A549 (cell line): ENCODE data around the gene LRRC7. TPM values are rescaled to one million over a fixed set of nuclear protein-coding genes. Genes with fewer than 3 reads are reported as not detected.

Experiments used
- ATAC-seq, 2 experiments: fragments of 200-7000 bp in 1 of 2; fragments of >200 bp in 1 of 2; cut with Nextera tagmentation in 1 of 2; cut with Tn5 transposase in 1 of 2; 3 replicates each; pipeline versions ENCODE4 v1.8.0 to v1.9.1; 2018 to 2020; ENCODE audit warnings: mild to moderate bottlenecking in 1 of 2, moderate library complexity in 1 of 2
- CTCF ChIA-PET: fragments of 300-600 bp; sonication (Branson Sonifier 250); formaldehyde crosslinking; extraction: SDS; loops from one replicate; lab custom pipeline; 2021; ENCODE audit warnings: antibody characterized with exemption, inconsistent platforms; lab: Yijun Ruan, JAX
- POLR2A ChIA-PET: fragments of 350-600 bp; formaldehyde crosslinking; extraction: SDS; loops from one replicate; lab custom pipeline; 2021; ENCODE audit warnings: antibody characterized with exemption, inconsistent platforms; lab: Yijun Ruan, JAX
- DNase-seq, 2 experiments: peaks; one replicate each; pipeline versions ENCODE4 v3.0.0 to v3.0.0-alpha.2; 2011 to 2016; ENCODE audit warnings: low read depth in 1 of 2, low spot score in 1 of 2
- FAIRE-seq: peaks from 2 replicates; lab custom pipeline; 2011; peaks lifted over from hg19 to GRCh38; lab: Jason Lieb, UNC
- H3K27ac ChIP-seq, 2 experiments: fragments of >200 bp; sonication (Bioruptor Twin); formaldehyde crosslinking; 3 replicates each; pipeline ENCODE4 v1.5.1; 2016 to 2017
- H3K4me1 ChIP-seq: fragments of >200 bp; sonication (Bioruptor Twin); formaldehyde crosslinking; 3 replicates; pipeline ENCODE4 v1.6.1; 2016
- H3K4me2 ChIP-seq: fragments of >200 bp; sonication (Bioruptor Twin); formaldehyde crosslinking; 3 replicates; pipeline ENCODE4 v1.6.1; 2016
- H3K4me3 ChIP-seq: fragments of >200 bp; sonication (Bioruptor Twin); formaldehyde crosslinking; 3 replicates; pipeline ENCODE4 v1.5.1; 2016
- H3K9me3 ChIP-seq: fragments of >200 bp; sonication (Bioruptor Twin); formaldehyde crosslinking; 3 replicates; pipeline ENCODE4 v1.6.1; 2016
- BCL3 ChIP-seq: fragments of >200 bp; sonication (Bioruptor Twin); formaldehyde crosslinking; IDR thresholded peaks from 3 replicates; pipeline ENCODE4 v1.6.1; 2016
- CBX2 ChIP-seq: fragments of 200-600 bp; sonication (generic); IDR thresholded peaks from 2 replicates; pipeline ENCODE4 v1.6.1; 2016; ENCODE audit warnings: low read depth, mild to moderate bottlenecking, borderline replicate concordance
- CEBPB ChIP-seq, 2 experiments: fragments of >200 bp in 1 of 2; sonication (Bioruptor Twin) in 1 of 2; formaldehyde crosslinking in 1 of 2; IDR thresholded peaks; 2 replicates each; pipeline ENCODE4 v1.6.1; 2012 to 2016
- CTCF ChIP-seq: fragments of >200 bp; sonication (Bioruptor Twin); formaldehyde crosslinking; IDR thresholded peaks from 3 replicates; pipeline ENCODE4 v1.5.1; 2016
- E2F6 ChIP-seq: IDR thresholded peaks from 2 replicates; pipeline ENCODE4 v1.6.1; 2012; ENCODE audit warnings: low read depth, borderline replicate concordance
- FOSB ChIP-seq: fragments of 250-450 bp; sonication (Bioruptor Pico); IDR thresholded peaks from 2 replicates; pipeline ENCODE4 v1.5.0; 2020; ENCODE audit warnings: mild to moderate bottlenecking, moderate library complexity
- FOSL2 ChIP-seq, 2 experiments: fragments of 450-650 bp in 1 of 2; fragments of >200 bp in 1 of 2; sonication (Bioruptor Twin) in 1 of 2; formaldehyde crosslinking; IDR thresholded peaks; 2 replicates each; pipeline versions ENCODE4 v1.5.0 to v1.6.1; 2016 to 2020; ENCODE audit warnings: mild to moderate bottlenecking in 1 of 2, moderate library complexity in 1 of 2
- FOXS1 ChIP-seq: fragments of 250-450 bp; sonication (Bioruptor Pico); IDR thresholded peaks from 2 replicates; pipeline ENCODE4 v1.5.0; 2020; ENCODE audit warnings: mild to moderate bottlenecking, moderate library complexity
- HOXB13 ChIP-seq: fragments of 250-450 bp; sonication (Bioruptor Pico); IDR thresholded peaks from 2 replicates; pipeline ENCODE4 v1.5.0; 2020; ENCODE audit warnings: low read depth, mild to moderate bottlenecking, moderate library complexity
- JUN ChIP-seq, 2 experiments: fragments of >200 bp; sonication (Bioruptor Twin); formaldehyde crosslinking; IDR thresholded peaks; 2 replicates in 1 of 2; 3 replicates in 1 of 2; pipeline ENCODE4 v1.6.1; 2016 to 2017
- KDM1A ChIP-seq: fragments of 200-600 bp; sonication (generic); IDR thresholded peaks from 2 replicates; pipeline ENCODE4 v1.6.1; 2016; ENCODE audit warnings: low read depth, mild to moderate bottlenecking
- MYC ChIP-seq: IDR thresholded peaks from 2 replicates; pipeline ENCODE4 v1.6.1; 2012; ENCODE audit warnings: mild to moderate bottlenecking, inconsistent platforms, low read length, improper control_type of control experiment, borderline replicate concordance
- NFE2L2 ChIP-seq: fragments of 150-350 bp; conservative IDR thresholded peaks from 2 replicates; pipeline ENCODE4 v1.6.1; 2014; ENCODE audit warnings: low read length
- NPAS2 ChIP-seq: fragments of 250-450 bp; sonication (Bioruptor Pico); IDR thresholded peaks from 2 replicates; pipeline ENCODE4 v1.8.0; 2022; ENCODE audit warnings: mild to moderate bottlenecking, moderate library complexity, borderline replicate concordance
- NR3C1 ChIP-seq: fragments of >200 bp; sonication (Bioruptor Twin); formaldehyde crosslinking; IDR thresholded peaks from 3 replicates; pipeline ENCODE4 v1.6.1; 2017
- RARB ChIP-seq: fragments of 250-450 bp; sonication (Bioruptor Pico); IDR thresholded peaks from 2 replicates; pipeline ENCODE4 v1.8.0; 2021; ENCODE audit warnings: mild to moderate bottlenecking, moderate library complexity
- RCOR1 ChIP-seq: fragments of 150-350 bp; IDR thresholded peaks from 2 replicates; pipeline ENCODE4 v1.6.1; 2014; ENCODE audit warnings: antibody characterized with exemption, low read length, low read depth
- REST ChIP-seq: fragments of 200-600 bp; sonication (generic); IDR thresholded peaks from 2 replicates; pipeline ENCODE4 v1.6.1; 2016; ENCODE audit warnings: antibody characterized with exemption, mild to moderate bottlenecking, moderate library complexity
- RNF2 ChIP-seq: fragments of 200-600 bp; sonication (generic); IDR thresholded peaks from 2 replicates; pipeline ENCODE4 v1.6.1; 2016; ENCODE audit warnings: low read depth, mild to moderate bottlenecking, antibody characterized with exemption, moderate library complexity, borderline replicate concordance
- SREBF2 ChIP-seq: fragments of 450-650 bp; IDR thresholded peaks from 2 replicates; pipeline ENCODE4 v1.6.1; 2014; ENCODE audit warnings: mild to moderate bottlenecking, moderate library complexity
- TFCP2L1 ChIP-seq: fragments of 250-450 bp; sonication (Bioruptor Pico); IDR thresholded peaks from 2 replicates; pipeline ENCODE4 v1.5.0; 2021; ENCODE audit warnings: mild to moderate bottlenecking
- TP53 ChIP-seq: fragments of 250-450 bp; sonication (Bioruptor Pico); IDR thresholded peaks from 2 replicates; pipeline ENCODE4 v1.5.0; 2021; ENCODE audit warnings: mild to moderate bottlenecking, moderate library complexity
- ZFP36 ChIP-seq: fragments of 450-650 bp; IDR thresholded peaks from 2 replicates; pipeline ENCODE4 v1.6.1; 2014; ENCODE audit warnings: borderline replicate concordance; ENCODE audit not compliant: partially characterized antibody
- ZSCAN20 ChIP-seq: fragments of 250-450 bp; sonication (Bioruptor Pico); IDR thresholded peaks from 2 replicates; pipeline ENCODE4 v1.8.0; 2022; ENCODE audit warnings: mild to moderate bottlenecking, moderate library complexity
- WGBS: methylation state at CpG from one replicate; pipeline ENCODE4 v1.1.6; 2017; ENCODE audit errors: missing lambda C conversion rate; 5-methylcytosine and 5-hydroxymethylcytosine counted together
- polyA plus RNA-seq, 4 experiments: library from polyadenylated mRNA; depleted of rRNA in 3 of 4; stranded (reverse); fragments of >200 nt; fragmentation: RNase III in 1 of 4; extraction: RNeasy Plus Mini Kit Qiagen cat#74134 plus additional on column Dnase treatment in 1 of 4; gene quantifications; 2 replicates in 3 of 4; 3 replicates in 1 of 4; pipeline ENCODE4 v1.2.3, GENCODE V29; 2011 to 2017
- TF ChIP-seq, protein P1 (sequence below): fragments of 450-650 bp; IDR thresholded peaks from 2 replicates; pipeline ENCODE4 v1.6.1; 2014; ENCODE audit warnings: antibody characterized with exemption

LRRC7 gene
- polyA plus RNA-seq, 2 of the 4 experiments (the other 2 are of a cell fraction): not detected

GRCh38 chr1:70077066-70077465 lies 509.3 kb downstream of the LRRC7 start:
- POLR2A ChIA-PET: no interaction called here
- Histone ChIP-seq H3K27ac (no peak overlapping the region), H3K4me3 (no peak overlapping the region), H3K4me1 (no peaks in the 10 kb centered on the region), H3K9me3 (no peaks in the 10 kb centered on the region), H3K4me2 (no peak overlapping the region)
- no peak for ATAC-seq
- no peak for DNase-seq
- CTCF ChIA-PET: no interaction called here
- 0% methylated on average over 1 of the region's 1 CpG for WGBS
- FAIRE-seq: no peak
- TF ChIP-seq, protein P1, sequence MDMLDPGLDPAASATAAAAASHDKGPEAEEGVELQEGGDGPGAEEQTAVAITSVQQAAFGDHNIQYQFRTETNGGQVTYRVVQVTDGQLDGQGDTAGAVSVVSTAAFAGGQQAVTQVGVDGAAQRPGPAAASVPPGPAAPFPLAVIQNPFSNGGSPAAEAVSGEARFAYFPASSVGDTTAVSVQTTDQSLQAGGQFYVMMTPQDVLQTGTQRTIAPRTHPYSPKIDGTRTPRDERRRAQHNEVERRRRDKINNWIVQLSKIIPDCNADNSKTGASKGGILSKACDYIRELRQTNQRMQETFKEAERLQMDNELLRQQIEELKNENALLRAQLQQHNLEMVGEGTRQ: no peak
- TF ChIP-seq NR3C1: no peak
- no peak for TF ChIP-seq CEBPB (IDR thresholded peaks at IDR 0.05)
- TF ChIP-seq NPAS2 (CRISPR knock-in tag): no peak
- no peak for TF ChIP-seq CBX2
- TF ChIP-seq FOXS1: no peak
- TF ChIP-seq SREBF2: no peak
- TF ChIP-seq RNF2: no peak
- no peak for TF ChIP-seq RCOR1
- no peak for TF ChIP-seq ZSCAN20 (CRISPR knock-in tag)
- no peak for TF ChIP-seq KDM1A

GRCh38 chr1:70079546-70079945 lies 511.8 kb downstream of the LRRC7 start:
- DNase-seq (no peak), ATAC-seq (no peak), FAIRE-seq (no peak)
- Histone ChIP-seq H3K27ac (no peak overlapping the region), H3K9me3 (no peaks in the 10 kb centered on the region)
- 0% methylated on average over 2 of the region's 2 CpGs for WGBS
- TF ChIP-seq ZSCAN20 (CRISPR knock-in tag) (no peak), MYC (no peak), JUN (IDR thresholded peaks at IDR 0.05) (no peak), E2F6 (no peak), NFE2L2 (no peak), FOSL2 (IDR thresholded peaks at IDR 0.05) (no peak), FOSL2 (CRISPR knock-in tag; IDR thresholded peaks at IDR 0.05) (no peak), NR3C1 (no peak), CEBPB (IDR thresholded peaks at IDR 0.05) (no peak), RCOR1 (no peak), FOSB (CRISPR knock-in tag) (no peak), RARB (CRISPR knock-in tag) (no peak)
- TF ChIP-seq, all 56 proteins: peak for 0
- H3K4me3 ChIP-seq: no peak overlapping the region
- no peak overlapping the region for H3K4me2 ChIP-seq
- no peaks in the 10 kb centered on the region for H3K4me1 ChIP-seq
- ChIA-PET POLR2A (no interaction called here), CTCF (interaction anchor here (0.5 kb wide), 1 partner anchor 435 kb away, joined by 4 read pairs; no protein-coding TSS in a partner anchor)

DNA sequence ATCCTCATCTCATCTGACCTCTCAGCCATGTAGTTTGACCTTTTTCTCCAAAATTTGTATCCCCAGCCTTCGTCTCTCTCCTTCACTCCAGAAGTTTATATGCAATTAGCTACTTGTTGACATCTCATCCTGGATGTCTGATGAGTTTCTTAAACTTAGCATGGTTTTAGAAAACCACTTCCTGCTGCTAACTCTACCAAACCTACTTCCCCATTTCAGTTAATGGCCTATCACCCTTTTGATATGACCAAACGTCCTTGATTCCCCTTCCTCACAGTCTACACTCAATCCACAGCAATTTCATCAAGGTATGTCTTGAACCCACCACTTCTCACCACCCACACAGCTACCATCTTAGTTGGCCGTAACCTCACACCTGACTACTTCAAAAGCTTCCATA lies 515.8 kb downstream of the LRRC7 start:
- Histone ChIP-seq H3K4me3 (no peak overlapping the region), H3K4me2 (no peak overlapping the region), H3K27ac (no peak overlapping the region), H3K4me1 (no peaks in the 10 kb centered on the region), H3K9me3 (no peaks in the 10 kb centered on the region)
- no peak for TF ChIP-seq HOXB13 (CRISPR knock-in tag)
- no peak for TF ChIP-seq CTCF
- no peak for TF ChIP-seq REST
- no peak for TF ChIP-seq ZFP36
- no peak for TF ChIP-seq BCL3
- no peak for TF ChIP-seq TFCP2L1 (CRISPR knock-in tag)
- TF ChIP-seq TP53: no peak
- FAIRE-seq: no peak
- CTCF ChIA-PET: no interaction called here
- POLR2A ChIA-PET: no interaction called here
- no peak for ATAC-seq
- 28% methylated on average over 3 of the region's 3 CpGs for WGBS
- DNase-seq: no peak
